ENCODE measurements around the gene ZEB2.

ZEB2 gene

GRCh38 chr2:144560251-144560650 lies 40.3 kb upstream of the ZEB2 start:
- no peak overlapping the region for H3K4me3 ChIP-seq (ENCODE audit: low read length)
- H3K9me3 ChIP-seq (ENCODE audit: control insufficient read depth, insufficient read depth, low read length), result no peaks in the 10 kb centered on the region
- no peaks in the 10 kb centered on the region for H3K27me3 ChIP-seq (ENCODE audit: control insufficient read depth, low read length)
- no peaks in the 10 kb centered on the region for H4K20me1 ChIP-seq (ENCODE audit: control insufficient read depth, insufficient read depth, low read depth, low read length)
- H3K27ac ChIP-seq (ENCODE audit: low read depth, low read length), result no peak overlapping the region
- H3K36me3 ChIP-seq (ENCODE audit: control insufficient read depth, low read length), result no peaks in the 10 kb centered on the region
- no peaks in the 10 kb centered on the region for H3F3A ChIP-seq (ENCODE audit: control insufficient read depth, insufficient read depth)
- no peaks in the 10 kb centered on the region for H3K79me2 ChIP-seq (ENCODE audit: control insufficient read depth, low read length)
- H3K4me2 ChIP-seq (ENCODE audit: low read length), result no peak overlapping the region
- TF ChIP-seq EZH2phosphoT487 (IDR thresholded peaks at IDR 0.05; ENCODE audit: borderline replicate concordance, low read length) (no peak), CTCF (IDR thresholded peaks at IDR 0.05; ENCODE audit: low read depth, low read length, poor library complexity, severe bottlenecking) (no peak)
- peaks cover 6% of the 10 kb centered on the region; the same call in 1 of the 2 replicates for H3K4me1 ChIP-seq (ENCODE audit: control insufficient read depth, low read length)
- H3K9me2 ChIP-seq (replicated peaks; ENCODE audit: control insufficient read depth, low read length), result no peaks in the 10 kb centered on the region

- no peaks in the 10 kb centered on the region for H3K9me2 ChIP-seq (replicated peaks; ENCODE audit: control insufficient read depth, low read length)
Observed at GRCh38 chr2:144559681-144560080, 39.8 kb upstream of the ZEB2 start.

GRCh38 chr2:144559242-144559641 lies 39.3 kb upstream of the ZEB2 start:
- no peak for TF ChIP-seq CTCF (IDR thresholded peaks at IDR 0.05; ENCODE audit: low read depth, low read length, poor library complexity, severe bottlenecking)
- TF ChIP-seq EZH2phosphoT487 (IDR thresholded peaks at IDR 0.05; ENCODE audit: borderline replicate concordance, low read length), result no peak
- no peaks in the 10 kb centered on the region for H3K9me2 ChIP-seq (replicated peaks; ENCODE audit: control insufficient read depth, low read length)
- H3K9me3 ChIP-seq (ENCODE audit: control insufficient read depth, insufficient read depth, low read length), result no peaks in the 10 kb centered on the region
- no peaks in the 10 kb centered on the region for H3K27me3 ChIP-seq (ENCODE audit: control insufficient read depth, low read length)
- H4K20me1 ChIP-seq (ENCODE audit: control insufficient read depth, insufficient read depth, low read depth, low read length), result no peaks in the 10 kb centered on the region
- no peaks in the 10 kb centered on the region for H3F3A ChIP-seq (ENCODE audit: control insufficient read depth, insufficient read depth)
- peaks cover 6% of the 10 kb centered on the region; the same call in 1 of the 2 replicates for H3K4me1 ChIP-seq (ENCODE audit: control insufficient read depth, low read length)
- no peak overlapping the region for H3K4me3 ChIP-seq (ENCODE audit: low read length)
- no peaks in the 10 kb centered on the region for H3K79me2 ChIP-seq (ENCODE audit: control insufficient read depth, low read length)
- no peak overlapping the region for H3K27ac ChIP-seq (ENCODE audit: low read depth, low read length)
- H3K4me2 ChIP-seq (ENCODE audit: low read length), result no peak overlapping the region
- H3K36me3 ChIP-seq (ENCODE audit: control insufficient read depth, low read length), result no peaks in the 10 kb centered on the region

More at GRCh38 chr2:144559681-144560080, 39.8 kb upstream of the ZEB2 start:
- Histone ChIP-seq H3K4me3 (ENCODE audit: low read length) (no peak overlapping the region), H3K36me3 (ENCODE audit: control insufficient read depth, low read length) (no peaks in the 10 kb centered on the region), H4K20me1 (ENCODE audit: control insufficient read depth, insufficient read depth, low read depth, low read length) (no peaks in the 10 kb centered on the region), H3K4me1 (ENCODE audit: control insufficient read depth, low read length) (peaks cover 6% of the 10 kb centered on the region; the same call in 1 of the 2 replicates), H3K79me2 (ENCODE audit: control insufficient read depth, low read length) (no peaks in the 10 kb centered on the region), H3K9me3 (ENCODE audit: control insufficient read depth, insufficient read depth, low read length) (no peaks in the 10 kb centered on the region), H3K4me2 (ENCODE audit: low read length) (no peak overlapping the region), H3K27ac (ENCODE audit: low read depth, low read length) (no peak overlapping the region), H3K27me3 (ENCODE audit: control insufficient read depth, low read length) (no peaks in the 10 kb centered on the region), H3F3A (ENCODE audit: control insufficient read depth, insufficient read depth) (no peaks in the 10 kb centered on the region)
- TF ChIP-seq CTCF (IDR thresholded peaks at IDR 0.05; ENCODE audit: low read depth, low read length, poor library complexity, severe bottlenecking), result no peak
- no peak for TF ChIP-seq EZH2phosphoT487 (IDR thresholded peaks at IDR 0.05; ENCODE audit: borderline replicate concordance, low read length)
